Kidney (tissue), 14 donors: ENCODE results near the gene HCFC2. TPM values are rescaled to one million over a fixed set of nuclear protein-coding genes. Genes with fewer than 3 reads are reported as not detected.
"Not testable (repeated sequence)": the region's sequence is repeated elsewhere in the genome, so short reads cannot be mapped to it uniquely, and the experiment has no call there.

Source experiments
- DNase-seq, 5 donors: peaks; one replicate each; pipeline ENCODE4 v3.0.0-alpha.2; 2013 to 2020
- FAIRE-seq: peaks from 2 replicates; lab custom pipeline; 2012; peaks lifted over from hg19 to GRCh38; lab: Jason Lieb, UNC
- H3K27ac ChIP-seq, 2 donors: one replicate each; pipeline ENCODE4 v1.7.0; 2013; ENCODE audit warnings: low read depth in 2 of 2, low read length in 2 of 2, inconsistent platforms in 1 of 2
- H3K27me3 ChIP-seq: one replicate; pipeline ENCODE4 v1.7.1; 2013; ENCODE audit warnings: low read length, inconsistent platforms; ENCODE audit not compliant: control insufficient read depth, insufficient read depth
- H3K36me3 ChIP-seq, 3 donors: one replicate each; pipeline versions ENCODE4 v1.7.0 to v1.7.1; 2013; ENCODE audit warnings: low read length in 3 of 3, control low read depth in 1 of 3, inconsistent platforms in 1 of 3; ENCODE audit not compliant: insufficient read depth in 3 of 3, control insufficient read depth in 2 of 3
- H3K4me1 ChIP-seq, 3 donors: one replicate each; pipeline versions ENCODE4 v1.7.0 to v1.7.1; 2013; ENCODE audit warnings: low read length in 3 of 3, inconsistent platforms in 1 of 3, low read depth in 1 of 3; ENCODE audit not compliant: control insufficient read depth in 2 of 3, insufficient read depth in 2 of 3
- H3K4me3 ChIP-seq, 3 donors: one replicate each; pipeline versions ENCODE4 v1.7.0 to v1.8.1; 2013; ENCODE audit warnings: low read length in 3 of 3, control low read depth in 1 of 3, inconsistent platforms in 1 of 3
- H3K9ac ChIP-seq, 3 donors: one replicate each; pipeline versions ENCODE4 v1.7.0 to v1.7.1; 2013; ENCODE audit warnings: low read length in 3 of 3, control low read depth in 1 of 3, inconsistent platforms in 1 of 3
- H3K9me3 ChIP-seq, 3 donors: one replicate each; pipeline versions ENCODE4 v1.7.0 to v1.7.1; 2013; ENCODE audit warnings: low read length in 3 of 3, control low read depth in 1 of 3, inconsistent platforms in 1 of 3; ENCODE audit not compliant: control insufficient read depth in 2 of 3, insufficient read depth in 1 of 3
- intact Hi-C: fragments of 100-400 bp; cut with DNase I; formaldehyde crosslinking; loops from one replicate; pipeline ENCODE4 v1.11.1; 2022
- polyA plus RNA-seq: library from polyadenylated mRNA; stranded (reverse); fragments of 350-450 nt; fragmentation: Illumina TruSeq; extraction: RNeasy Lipid Tissue Mini Kit (QIAGEN cat#74804); gene quantifications from one replicate; pipeline ENCODE4 v1.2.3, GENCODE V29; 2014; ENCODE audit warnings: low read depth, low replicate concordance; ENCODE audit not compliant: insufficient read depth
- total RNA-seq: library from RNA; stranded (reverse); fragmentation: NEBNext Ultra II Directional; extraction: Animal tissue kit (Norgen Biotek cat#: 25700); gene quantifications from one replicate; pipeline ENCODE4 v1.2.1, GENCODE V29; 2021
- TF ChIP-seq, protein P1 (sequence below): IDR thresholded peaks from 3 replicates; pipeline ENCODE4 v1.5.1; 2012; ENCODE audit warnings: mild to moderate bottlenecking, moderate library complexity, borderline replicate concordance; ENCODE audit not compliant: insufficient read depth; ENCODE audit errors: extremely low read depth
- donor health status: control.
- donor health status: control.
- donor health status: control.
- donor health status: control.
- donor health status: control.
- donor health status: DM: yes; HTN: yes; CAD: no.
- donor health status: Normal renal cell carcinoma (clear cell type).

Gene HCFC2
- total and polyA plus RNA-seq, 2 donors from 2014 or later = 6.0 to 18.1 TPM

GRCh38 chr12:104108755-104109445, 44.6 kb downstream of the HCFC2 start:
- Histone ChIP-seq H3K9me3 (no peaks in the 10 kb centered on the region), H3K27me3 (no peaks in the 10 kb centered on the region), H3K27ac (peak overlapping the region in 1 of 2 donors; percentile 1), H3K4me1 (peaks cover 0 to 7% (median 4%) of the 10 kb centered on the region in 3 donors), H3K9ac (no peak overlapping the region), H3K36me3 (no peaks in the 10 kb centered on the region), H3K4me3 (no peak overlapping the region)
- FAIRE-seq = peak; percentile 64
- DNase-seq = peak; percentile 84 to 93 (median 90)
- intact Hi-C loops = no loop called here
- TF ChIP-seq, protein P1, sequence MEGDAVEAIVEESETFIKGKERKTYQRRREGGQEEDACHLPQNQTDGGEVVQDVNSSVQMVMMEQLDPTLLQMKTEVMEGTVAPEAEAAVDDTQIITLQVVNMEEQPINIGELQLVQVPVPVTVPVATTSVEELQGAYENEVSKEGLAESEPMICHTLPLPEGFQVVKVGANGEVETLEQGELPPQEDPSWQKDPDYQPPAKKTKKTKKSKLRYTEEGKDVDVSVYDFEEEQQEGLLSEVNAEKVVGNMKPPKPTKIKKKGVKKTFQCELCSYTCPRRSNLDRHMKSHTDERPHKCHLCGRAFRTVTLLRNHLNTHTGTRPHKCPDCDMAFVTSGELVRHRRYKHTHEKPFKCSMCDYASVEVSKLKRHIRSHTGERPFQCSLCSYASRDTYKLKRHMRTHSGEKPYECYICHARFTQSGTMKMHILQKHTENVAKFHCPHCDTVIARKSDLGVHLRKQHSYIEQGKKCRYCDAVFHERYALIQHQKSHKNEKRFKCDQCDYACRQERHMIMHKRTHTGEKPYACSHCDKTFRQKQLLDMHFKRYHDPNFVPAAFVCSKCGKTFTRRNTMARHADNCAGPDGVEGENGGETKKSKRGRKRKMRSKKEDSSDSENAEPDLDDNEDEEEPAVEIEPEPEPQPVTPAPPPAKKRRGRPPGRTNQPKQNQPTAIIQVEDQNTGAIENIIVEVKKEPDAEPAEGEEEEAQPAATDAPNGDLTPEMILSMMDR = peak; percentile 68

GRCh38 chr12:104109446-104110271, 45.3 kb downstream of the HCFC2 start:
- Histone ChIP-seq H3K4me1 (peaks cover 0 to 7% (median 4%) of the 10 kb centered on the region in 3 donors), H3K27ac (peak overlapping the region; percentile 1 to 41), H3K27me3 (no peaks in the 10 kb centered on the region), H3K9ac (no peak overlapping the region), H3K36me3 (no peaks in the 10 kb centered on the region), H3K9me3 (no peaks in the 10 kb centered on the region), H3K4me3 (no peak overlapping the region)
- DNase-seq (no peak), FAIRE-seq (no peak)
- TF ChIP-seq, protein P1 = no peak
- intact Hi-C loops = no loop called here

DNA sequence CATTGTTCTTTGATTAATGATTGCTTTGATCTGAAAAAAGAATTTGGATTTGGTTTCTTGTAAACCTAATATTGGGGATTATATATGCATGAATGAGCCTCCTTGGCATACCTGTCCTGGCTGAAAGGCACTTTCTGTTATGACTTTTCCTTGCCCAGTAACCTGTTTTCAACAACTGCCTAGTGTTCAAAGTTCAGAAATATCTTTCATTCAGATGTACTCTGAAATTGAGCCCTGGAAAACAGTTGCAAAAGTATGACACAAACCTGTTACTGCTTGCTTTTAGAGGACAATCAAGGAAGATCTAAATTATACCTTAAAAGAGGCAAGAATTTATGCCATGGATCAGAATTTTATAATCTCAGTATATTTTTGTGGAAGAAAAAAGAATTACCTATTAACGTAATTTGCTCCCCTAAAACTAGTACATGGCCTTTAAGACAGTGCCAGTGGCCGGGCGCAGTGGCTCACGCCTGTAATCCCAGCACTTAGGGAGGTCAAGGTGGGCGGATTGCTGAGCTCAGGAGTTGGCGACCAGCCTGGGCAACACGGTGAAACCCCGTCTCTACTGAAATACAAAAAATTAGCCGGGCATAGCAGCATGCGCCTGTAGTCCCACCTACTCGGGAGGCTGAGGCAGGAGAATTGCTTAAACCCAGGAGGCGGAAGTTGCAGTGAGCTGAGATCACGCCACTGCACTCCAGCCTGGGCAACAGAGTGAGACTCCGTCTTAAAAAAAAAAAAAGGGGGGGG, 50.7 kb downstream of the HCFC2 start:
- peak overlapping the region in 1 of 3 donors; percentile 43 for H3K9ac ChIP-seq
- peak in 2 of 5 donors; percentile 22 to 70 for DNase-seq
- H3K4me3 ChIP-seq = peak overlapping the region in 1 of 3 donors; percentile 24
- FAIRE-seq = peak; percentile 66
- H3K4me1 ChIP-seq = peaks cover 0 to 15% (median 3%) of the 10 kb centered on the region in 3 donors
- H3K9me3 ChIP-seq, H3K27me3 ChIP-seq, intact Hi-C loops, H3K36me3 ChIP-seq: not testable (repeated sequence)
- H3K27ac ChIP-seq = peak overlapping the region; percentile 83 to 90
